GM04503 (cell line): Measurements from ENCODE around the gene CAMKMT.

Experiments
- DNase-seq: peaks from one replicate; pipeline ENCODE4 v3.0.0-alpha.2; 2012; ENCODE audit warnings: low read depth

CAMKMT gene

DNA sequence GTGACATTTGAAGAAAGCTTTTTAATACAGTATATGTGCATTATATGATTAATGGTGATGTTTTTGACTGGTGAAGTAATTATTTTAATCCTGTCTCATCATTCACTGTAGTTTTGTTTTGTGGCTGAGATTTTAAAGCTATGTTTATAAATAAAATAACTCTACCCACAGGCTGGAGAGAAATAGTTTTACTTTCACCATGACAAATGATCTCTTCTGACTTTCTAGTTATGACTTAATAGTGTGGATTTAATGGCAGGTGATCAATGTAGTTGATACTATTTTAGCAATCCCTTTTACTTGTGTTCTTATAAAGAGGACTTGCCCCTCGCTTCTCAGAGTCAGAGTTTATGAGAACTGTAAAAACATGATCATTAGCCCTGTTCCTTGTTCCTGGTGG lies 290.2 kb downstream of the CAMKMT start:
- DNase-seq, result no peak

GRCh38 chr2:44652701-44653100 lies 291.0 kb downstream of the CAMKMT start:
- DNase-seq, result no peak

DNA sequence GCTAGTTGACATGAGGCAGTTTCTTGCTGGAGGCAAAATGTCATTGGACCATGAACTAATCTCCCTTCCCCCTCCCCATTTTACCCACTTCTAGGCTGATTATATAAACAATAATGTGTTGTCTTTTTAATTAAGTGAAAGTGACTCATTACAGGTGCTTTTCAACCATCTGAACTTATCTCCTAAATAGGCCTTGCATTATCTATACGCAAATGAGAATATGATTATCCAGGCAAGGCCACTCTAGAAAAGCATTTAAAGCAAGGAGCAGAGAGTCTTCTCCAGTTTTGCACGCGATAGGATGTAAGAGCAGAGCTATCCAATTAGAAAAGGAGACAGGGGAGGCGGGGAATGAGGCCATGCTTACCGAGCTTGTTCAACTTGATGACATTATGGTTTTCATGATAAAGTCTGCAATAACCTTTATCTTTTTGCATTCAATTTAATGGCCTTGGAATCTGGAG lies 293.7 kb downstream of the CAMKMT start:
- DNase-seq, result no peak

DNA sequence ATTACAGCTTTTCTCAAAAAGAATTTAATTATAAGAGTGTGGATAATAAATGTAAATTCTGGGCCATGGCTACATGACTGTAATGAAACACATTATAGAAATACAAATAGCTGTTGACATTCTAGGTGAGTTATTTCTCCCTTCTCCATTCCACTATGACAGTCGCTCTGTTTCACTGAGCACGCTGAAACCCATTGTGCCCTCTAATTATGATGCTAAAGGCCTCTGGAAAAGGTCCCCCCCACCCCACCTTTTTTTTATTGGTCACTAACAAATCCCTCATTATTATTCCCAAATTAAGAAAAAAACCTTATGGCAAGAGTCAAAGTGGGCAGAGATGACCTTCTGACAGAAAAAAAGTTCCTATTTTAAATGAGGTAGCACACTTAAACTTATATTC lies 294.7 kb downstream of the CAMKMT start:
- no peak for DNase-seq

DNA sequence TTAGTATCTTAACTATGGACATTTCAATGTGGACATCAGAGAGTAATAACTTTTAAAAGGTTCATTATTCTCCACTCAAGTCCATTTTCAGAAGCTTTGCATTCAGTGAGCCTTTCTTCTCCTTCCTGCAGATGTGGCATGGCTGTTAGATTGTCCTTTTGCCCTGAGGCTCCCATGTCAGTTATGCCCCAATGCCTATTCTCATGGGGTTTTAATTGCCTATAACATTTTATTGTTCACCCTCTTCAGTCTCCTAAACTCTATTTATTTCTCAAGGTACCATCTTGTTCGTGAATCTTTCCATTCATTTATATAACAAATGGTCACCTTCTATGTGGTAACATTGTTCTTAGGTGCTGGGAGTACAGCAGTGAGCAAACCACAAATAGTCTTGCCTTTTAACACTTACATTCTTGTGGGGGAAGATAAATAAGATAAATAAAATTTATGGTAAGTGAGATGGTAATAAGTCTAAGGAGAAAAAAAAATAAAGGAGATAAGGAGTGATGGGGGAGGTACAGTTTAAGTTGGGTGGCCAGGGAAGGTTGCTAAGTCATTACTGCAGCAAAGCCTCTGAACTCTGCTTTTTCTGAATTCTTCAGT lies 301.8 kb downstream of the CAMKMT start:
- no peak for DNase-seq

- no peak for DNase-seq
These were observed 306.6 kb downstream of the CAMKMT start for GRCh38 chr2:44668336-44668735.

- DNase-seq, result no peak
These were observed 309.5 kb downstream of the CAMKMT start for GRCh38 chr2:44671276-44671675.

DNA sequence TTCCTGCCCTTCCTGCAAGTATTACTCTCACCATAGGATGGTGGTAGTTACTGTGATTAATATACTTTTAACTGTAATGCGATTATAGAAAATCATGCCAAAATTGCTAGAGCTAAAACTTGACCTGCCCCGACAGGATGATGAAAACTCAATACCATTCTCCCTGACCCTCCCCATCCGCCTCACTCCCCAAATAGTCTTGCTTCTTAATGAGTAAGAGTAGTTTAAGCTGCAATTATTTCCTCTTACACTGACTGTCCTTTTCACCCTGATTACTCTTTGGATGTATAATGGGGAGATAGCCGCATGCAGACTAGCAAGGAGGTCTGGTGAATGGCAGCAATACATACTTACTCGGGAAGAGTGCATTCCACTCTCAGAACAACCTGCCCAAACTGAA lies 310.2 kb downstream of the CAMKMT start:
- no peak for DNase-seq

DNA sequence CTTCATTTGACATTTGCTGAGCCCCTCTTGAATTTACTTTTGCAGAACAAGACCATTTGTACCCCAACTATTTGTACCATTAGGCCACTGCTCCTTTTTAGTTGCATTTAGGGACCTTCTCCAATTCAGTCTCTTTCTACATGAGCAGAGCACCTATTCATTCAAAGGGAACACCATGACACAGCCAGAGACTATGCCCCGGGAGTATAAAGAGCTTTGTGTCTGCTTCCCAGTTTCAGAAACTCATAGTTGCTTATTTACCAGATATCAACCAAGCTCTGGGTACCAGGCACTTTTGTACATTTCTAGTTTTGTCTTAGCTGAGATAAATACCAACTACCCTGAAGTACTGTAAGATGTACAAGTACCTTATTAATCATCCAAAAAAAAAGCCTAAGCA lies 310.7 kb downstream of the CAMKMT start:
- DNase-seq, result no peak

- no peak for DNase-seq
These were observed 312.9 kb downstream of the CAMKMT start for GRCh38 chr2:44674473-44675284.

GRCh38 chr2:44676379-44676778 lies 314.6 kb downstream of the CAMKMT start:
- no peak for DNase-seq

- no peak for DNase-seq
These were observed 317.8 kb downstream of the CAMKMT start for GRCh38 chr2:44679584-44679983.

- no peak for DNase-seq
These were observed 318.2 kb downstream of the CAMKMT start for GRCh38 chr2:44679990-44680389.

- no peak for DNase-seq
These were observed 318.8 kb downstream of the CAMKMT start for GRCh38 chr2:44680424-44680971.

DNA sequence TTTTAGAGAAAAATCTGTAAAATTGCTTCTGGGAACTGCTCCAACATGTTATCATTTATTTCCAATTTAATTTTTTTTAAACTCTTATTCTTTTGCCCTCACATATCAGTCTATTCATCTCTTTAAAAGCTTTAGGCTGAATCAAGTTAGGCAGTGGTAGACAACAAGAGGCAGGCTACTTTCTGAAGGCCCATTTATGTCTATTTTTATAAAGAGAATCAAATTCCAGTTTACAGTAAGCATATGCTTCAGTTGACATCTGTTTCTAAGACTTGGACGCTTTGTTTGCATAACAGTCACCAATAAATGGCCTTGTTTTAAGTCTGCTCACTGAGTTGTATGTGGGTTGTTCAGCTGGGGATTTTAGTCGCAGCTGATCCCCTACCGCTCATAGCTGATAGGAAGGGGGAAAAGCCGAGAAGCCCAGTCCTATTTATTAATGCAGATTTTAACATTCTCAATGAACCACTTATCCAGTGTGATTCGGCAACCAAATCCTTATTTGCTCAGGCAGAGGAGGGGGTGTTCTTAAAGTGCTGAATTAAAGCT lies 319.3 kb downstream of the CAMKMT start:
- DNase-seq, result no peak

- no peak for DNase-seq
These were observed 320.7 kb downstream of the CAMKMT start for GRCh38 chr2:44682459-44682858.

DNA sequence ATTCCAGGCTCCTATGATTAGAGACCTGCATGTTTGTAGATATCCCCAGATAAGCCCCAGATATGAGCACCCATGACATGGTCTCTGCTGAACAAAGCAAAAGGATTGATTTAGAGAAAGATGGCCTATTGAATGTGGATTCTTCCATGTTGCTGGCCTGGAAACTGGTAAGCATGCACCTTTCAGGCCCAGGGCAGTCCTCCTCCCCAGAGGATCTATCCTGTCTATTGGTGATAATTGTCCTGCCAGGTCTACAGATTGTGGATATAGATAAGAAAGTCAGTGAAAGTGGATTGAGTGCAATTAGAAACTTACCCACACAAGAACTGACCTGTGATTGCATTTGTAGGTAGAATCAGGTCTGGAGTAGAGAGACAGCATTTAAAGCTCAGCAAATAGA lies 322.8 kb downstream of the CAMKMT start:
- DNase-seq, result no peak

DNA sequence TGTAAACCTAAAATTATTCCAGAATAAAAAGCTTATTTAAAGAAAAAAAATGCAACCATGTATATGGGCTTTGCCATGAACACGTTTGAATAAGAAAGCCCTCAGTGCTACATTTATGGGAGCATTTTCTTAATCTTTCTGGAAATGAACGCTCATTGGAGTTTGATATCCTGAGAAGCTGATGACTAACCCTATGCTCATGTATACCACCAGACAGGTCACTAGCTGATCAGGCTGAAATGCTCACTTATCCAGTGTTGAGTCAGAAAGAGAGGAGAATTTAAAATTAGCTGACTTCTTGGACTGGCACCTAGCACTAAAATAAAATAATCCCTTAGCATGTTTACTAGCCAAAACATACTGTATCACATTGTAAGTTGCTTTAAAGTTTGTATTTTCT lies 324.8 kb downstream of the CAMKMT start:
- peak; percentile 13 for DNase-seq

DNA sequence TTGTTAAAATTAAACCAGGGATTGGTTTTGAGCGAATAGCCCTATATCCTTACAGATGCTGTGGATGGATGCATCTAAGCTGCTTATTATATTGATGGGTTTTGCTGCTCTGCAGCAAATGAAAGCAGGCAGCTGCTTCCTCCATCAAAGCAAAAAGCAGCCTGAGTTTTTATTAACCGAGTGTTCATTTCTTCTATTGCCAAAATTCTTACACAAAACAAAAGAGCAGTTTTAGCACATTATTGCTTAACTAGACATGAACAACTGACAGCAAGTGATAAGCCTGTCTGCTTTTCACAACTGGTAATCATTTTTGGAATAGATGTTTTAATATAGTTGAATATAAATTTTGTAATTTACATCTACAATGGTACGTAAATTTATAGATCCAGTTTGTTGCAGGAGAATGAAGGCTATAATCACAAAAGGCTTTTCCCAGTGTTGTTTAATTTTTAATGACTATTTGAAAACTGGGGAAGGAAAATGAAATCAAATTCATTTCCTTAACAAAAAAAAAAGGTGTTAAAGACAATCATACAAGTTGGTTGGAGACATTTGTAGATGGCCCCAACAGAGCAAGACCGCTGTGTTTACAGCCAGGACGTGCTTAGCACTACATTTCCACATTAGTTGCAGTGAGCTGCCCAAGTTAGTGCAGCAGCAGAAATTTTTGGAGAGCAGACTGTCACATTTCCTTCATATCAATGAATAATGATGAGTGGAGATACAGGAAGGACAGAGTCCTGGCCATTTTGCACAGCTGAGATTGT lies 326.1 kb downstream of the CAMKMT start:
- no peak for DNase-seq

- DNase-seq, result no peak
These were observed 326.8 kb downstream of the CAMKMT start for GRCh38 chr2:44688456-44689124.

DNA sequence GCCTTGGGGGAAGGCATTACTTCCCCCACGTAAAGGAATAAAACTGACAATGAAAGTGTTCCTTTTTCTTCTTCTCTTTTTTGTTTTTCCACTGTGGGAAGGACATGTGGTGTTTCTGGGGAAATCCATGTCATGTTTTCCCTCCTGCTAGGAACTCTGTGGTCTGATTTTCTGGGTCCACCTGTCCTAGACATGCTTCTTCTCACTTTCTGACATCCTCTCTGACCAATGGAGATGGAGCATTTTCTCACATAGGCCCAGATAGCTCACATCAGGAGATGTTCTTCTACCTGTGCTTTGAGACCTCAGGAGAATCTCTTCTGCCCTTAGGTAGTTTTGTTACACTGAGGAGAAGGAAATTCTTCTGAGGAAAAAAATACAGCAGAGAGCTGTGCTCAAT lies 327.8 kb downstream of the CAMKMT start:
- no peak for DNase-seq
